GM12892 (cell line): ENCODE data around the gene DRAP1.

Experiments used
- POLR2A ChIP-seq: IDR thresholded peaks from 2 replicates; pipeline ENCODE4 v1.6.1; 2011; ENCODE audit warnings: low read depth, low read length, control low read depth
- POLR2AphosphoS5 ChIP-seq: IDR thresholded peaks from 2 replicates; pipeline ENCODE4 v1.6.1; 2011; ENCODE audit warnings: low read depth, low read length, control low read depth
- TAF1 ChIP-seq: IDR thresholded peaks from 2 replicates; pipeline ENCODE4 v1.6.1; 2011; ENCODE audit warnings: low read depth, mild to moderate bottlenecking, control low read depth, low read length, borderline replicate concordance

DNA sequence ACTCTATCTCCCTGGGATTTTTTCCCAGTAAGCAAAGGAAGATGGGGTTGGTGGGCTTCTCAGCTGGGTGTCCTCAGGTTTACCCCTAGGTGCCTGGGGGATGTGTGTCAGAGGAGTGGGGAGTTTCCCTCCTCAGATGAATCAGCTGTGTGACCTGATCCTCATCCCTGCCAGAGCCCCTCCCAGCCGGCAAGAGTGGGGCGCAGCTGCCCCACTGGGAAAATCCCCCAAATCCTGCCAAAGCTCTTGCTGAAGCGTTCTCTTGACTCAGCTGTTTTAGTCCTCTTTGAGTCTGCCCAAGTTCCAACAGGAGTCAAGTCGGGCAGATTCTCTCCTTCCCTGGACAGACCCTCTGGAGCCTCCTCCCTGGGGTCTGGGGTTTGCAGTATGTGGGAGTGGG lies 6.4 kb upstream of the DRAP1 start:
- TF ChIP-seq TAF1, result no peak
- no peak for TF ChIP-seq POLR2AphosphoS5
- no peak for TF ChIP-seq POLR2A
